GM18861 (cell line): ENCODE data around the gene PNKP.

Source experiments
- ATAC-seq: cut with Tn5 transposase; IDR thresholded peaks from one replicate; pipeline ENCODE4 v1.9.1; 2021; ENCODE audit not compliant: unreplicated experiment

The PNKP gene

GRCh38 chr19:49866933-49867782, at the start of gene PNKP:
Gene PNKP (minus strand): TSS chr19:49867576. CDS start chr19:49867204, 372 bp downstream.
- peak; percentile 28 for ATAC-seq

- no peak for ATAC-seq
Observed at GRCh38 chr19:49915271-49915670, 47.9 kb upstream of the PNKP start.

- ATAC-seq = no peak
Observed at GRCh38 chr19:49913720-49914119, 46.3 kb upstream of the PNKP start.

GRCh38 chr19:49912965-49913685, 45.7 kb upstream of the PNKP start:
- ATAC-seq = no peak

- no peak for ATAC-seq
Observed at GRCh38 chr19:49911381-49912145, 44.2 kb upstream of the PNKP start.

- ATAC-seq = no peak
Observed at GRCh38 chr19:49910179-49910578, 42.8 kb upstream of the PNKP start.

- ATAC-seq = no peak
Observed at GRCh38 chr19:49908480-49909420, 41.4 kb upstream of the PNKP start.

- ATAC-seq = no peak
Observed at GRCh38 chr19:49907745-49908446, 40.5 kb upstream of the PNKP start.

- no peak for ATAC-seq
Observed at GRCh38 chr19:49906879-49907564, 39.6 kb upstream of the PNKP start.

- ATAC-seq = no peak
Observed at GRCh38 chr19:49904136-49904535, 36.8 kb upstream of the PNKP start.

- ATAC-seq = peak; percentile 56
Observed at GRCh38 chr19:49896863-49897621, 29.7 kb upstream of the PNKP start, which contains the start of gene IL4I1. Gene IL4I1 (minus strand): TSS chr19:49896887. CDS start chr19:49896160, 727 bp downstream.

GRCh38 chr19:49895566-49896297, 28.4 kb upstream of the PNKP start:
- no peak for ATAC-seq

GRCh38 chr19:49894879-49895565, 27.6 kb upstream of the PNKP start:
- no peak for ATAC-seq

GRCh38 chr19:49894011-49894664, 26.8 kb upstream of the PNKP start:
- no peak for ATAC-seq

GRCh38 chr19:49892716-49893115, 25.3 kb upstream of the PNKP start:
- no peak for ATAC-seq

- no peak for ATAC-seq
Observed at GRCh38 chr19:49891393-49891792, 24.0 kb upstream of the PNKP start.
